UCSD-AML1 (cell line): ENCODE results near the gene SPIRE1.

ENCODE experiments used
- DNase-seq: peaks from one replicate; lab custom pipeline; 2025; ENCODE audit not compliant: unreplicated experiment; lab: John Stamatoyannopoulos, UW

The SPIRE1 gene

DNA sequence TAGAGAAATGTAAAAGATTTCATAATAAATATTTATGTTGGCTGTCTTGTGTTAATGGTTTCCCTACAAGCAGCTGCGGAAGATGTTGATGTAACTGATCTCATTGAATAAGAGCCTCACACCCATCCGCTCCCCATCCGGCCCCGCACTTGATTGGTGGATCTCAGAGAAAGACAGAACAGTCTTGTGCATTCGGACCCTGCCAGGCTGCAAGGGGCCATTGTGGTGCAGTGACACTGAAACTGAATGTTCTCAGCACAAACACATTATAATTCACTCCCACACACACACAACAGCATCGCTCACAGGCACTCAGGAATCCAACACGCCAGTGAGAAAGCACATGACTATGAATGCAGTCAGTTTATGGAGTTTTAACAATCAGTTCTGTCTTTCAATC, 202.4 kb downstream of the SPIRE1 start:
- DNase-seq, result no peak

DNA sequence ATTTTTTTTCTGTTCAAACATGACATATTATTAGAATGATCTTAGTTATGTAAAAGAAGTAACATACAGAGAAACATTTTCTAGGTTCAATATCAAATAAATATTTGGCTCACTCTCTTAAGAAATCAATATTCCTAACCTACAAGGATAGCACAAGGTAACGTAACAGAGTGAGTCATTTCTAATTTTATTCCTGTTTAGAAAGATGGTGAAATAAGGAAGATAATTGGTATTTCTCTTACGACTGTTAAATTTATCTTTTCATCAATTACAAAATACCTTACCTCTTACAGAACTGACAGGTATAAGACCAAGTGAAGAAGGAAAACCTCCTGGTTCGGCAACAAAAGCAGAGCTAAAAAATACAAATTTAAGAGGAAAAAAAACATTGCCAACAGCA, 205.1 kb downstream of the SPIRE1 start:
- no peak for DNase-seq

DNA sequence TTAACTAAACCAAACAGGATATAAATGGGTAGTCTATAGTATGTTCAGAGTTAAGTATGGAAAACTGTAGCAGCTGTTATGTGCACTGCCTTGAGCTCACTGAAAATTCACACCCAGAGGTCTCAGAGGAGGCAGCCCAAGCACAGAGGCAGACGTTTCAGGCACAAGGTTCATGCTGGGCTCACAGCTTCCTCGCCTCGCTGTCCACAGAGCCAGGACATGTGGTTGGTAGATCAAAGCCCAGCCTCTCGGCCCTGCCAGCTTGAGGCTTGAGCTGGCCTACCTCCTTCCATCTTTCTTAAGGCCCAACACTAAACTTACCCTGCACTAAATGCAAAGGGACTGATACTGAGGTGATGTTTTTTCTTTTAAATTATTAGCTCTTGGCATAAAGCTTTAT, 206.5 kb downstream of the SPIRE1 start:
- DNase-seq, result no peak

DNA sequence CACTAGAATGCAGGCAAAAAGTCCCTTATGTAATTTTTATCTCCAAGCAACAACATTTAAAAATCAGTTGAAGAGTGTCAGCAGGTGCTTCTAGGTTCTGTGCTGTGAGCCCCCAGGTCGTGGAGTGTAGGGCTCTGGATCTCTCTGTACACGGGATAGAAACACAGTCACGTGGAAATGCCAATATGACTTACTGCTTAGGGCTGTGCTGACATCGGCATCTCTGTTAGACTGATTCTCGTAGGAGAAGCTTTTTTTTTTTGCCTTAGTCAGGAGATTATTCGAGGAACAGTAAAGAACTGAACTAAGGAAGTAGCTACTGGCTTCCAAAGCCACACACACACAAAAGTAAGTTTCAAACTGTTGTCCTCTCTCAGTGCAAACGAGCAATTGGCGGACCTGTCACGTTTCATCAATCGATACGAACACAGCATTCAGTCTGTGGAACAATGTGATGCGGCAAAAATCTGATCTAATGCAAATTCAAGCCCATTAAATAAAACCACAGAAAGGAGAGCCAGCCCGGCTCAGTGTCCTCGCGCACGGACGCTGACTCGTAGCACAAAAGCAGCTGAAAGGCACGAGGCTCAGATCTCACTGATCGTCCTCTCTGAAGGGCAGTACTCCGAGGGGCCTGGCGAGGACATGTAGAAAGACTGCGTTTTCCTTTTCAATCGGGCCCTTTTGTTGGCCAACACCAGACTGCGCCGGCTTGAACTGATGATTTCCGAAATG, 208.7 kb downstream of the SPIRE1 start:
- DNase-seq, result no peak

DNA sequence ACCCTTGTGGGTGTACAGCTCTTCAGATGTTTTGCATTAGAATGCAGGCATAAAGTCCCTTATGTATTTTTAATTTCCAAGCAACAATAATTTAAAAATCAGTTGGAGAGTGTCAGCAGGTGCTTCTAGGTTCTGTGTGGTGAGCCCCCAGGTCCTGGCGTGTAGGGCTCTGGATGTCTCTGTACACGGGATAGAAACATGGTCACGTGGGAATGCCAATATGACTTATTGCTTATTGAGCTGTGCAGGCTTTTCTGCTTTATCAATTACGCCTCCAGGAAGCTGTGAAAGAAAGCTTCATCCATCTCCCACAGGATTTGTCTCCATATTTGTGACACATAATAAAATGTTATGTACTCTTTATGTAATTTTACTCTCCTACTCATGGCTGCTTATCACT, 212.4 kb downstream of the SPIRE1 start:
- no peak for DNase-seq

DNA sequence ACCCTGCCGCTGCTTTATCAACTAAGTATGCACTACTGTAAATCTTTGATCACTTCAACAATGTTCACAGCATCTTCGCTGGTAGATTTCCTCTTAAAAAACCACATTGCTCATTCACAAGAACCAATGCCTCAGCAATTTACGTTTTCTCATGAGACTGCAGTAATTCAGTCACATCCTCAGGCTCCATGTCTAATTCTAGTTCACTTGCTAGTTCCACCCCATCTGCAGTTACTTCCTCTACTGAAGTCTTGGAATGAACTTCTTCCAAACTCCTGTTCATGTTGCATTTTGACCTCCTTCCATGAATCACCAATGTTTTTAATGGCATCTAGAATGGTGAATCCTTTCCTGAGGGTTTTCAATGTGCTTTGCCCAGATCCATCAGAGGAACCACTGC, 214.4 kb downstream of the SPIRE1 start:
- no peak for DNase-seq

DNA sequence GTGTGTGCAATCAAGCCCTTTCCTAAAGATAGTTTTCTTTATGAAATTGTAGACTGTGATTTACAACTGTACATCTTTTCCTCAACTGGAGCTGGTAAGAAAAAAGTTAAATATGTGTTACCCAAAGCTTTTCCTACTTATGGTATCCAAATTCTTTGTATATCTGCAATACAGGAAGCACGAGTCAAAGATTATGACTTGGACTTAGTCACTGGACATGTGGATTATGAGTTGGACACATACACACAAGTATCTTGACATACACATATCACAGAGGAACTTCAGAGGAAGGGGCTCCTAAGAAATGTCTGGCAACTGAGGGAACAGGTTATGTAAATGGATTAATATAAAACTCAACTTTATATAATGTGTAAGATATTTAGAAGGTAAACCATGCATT, 215.0 kb downstream of the SPIRE1 start:
- no peak for DNase-seq

DNA sequence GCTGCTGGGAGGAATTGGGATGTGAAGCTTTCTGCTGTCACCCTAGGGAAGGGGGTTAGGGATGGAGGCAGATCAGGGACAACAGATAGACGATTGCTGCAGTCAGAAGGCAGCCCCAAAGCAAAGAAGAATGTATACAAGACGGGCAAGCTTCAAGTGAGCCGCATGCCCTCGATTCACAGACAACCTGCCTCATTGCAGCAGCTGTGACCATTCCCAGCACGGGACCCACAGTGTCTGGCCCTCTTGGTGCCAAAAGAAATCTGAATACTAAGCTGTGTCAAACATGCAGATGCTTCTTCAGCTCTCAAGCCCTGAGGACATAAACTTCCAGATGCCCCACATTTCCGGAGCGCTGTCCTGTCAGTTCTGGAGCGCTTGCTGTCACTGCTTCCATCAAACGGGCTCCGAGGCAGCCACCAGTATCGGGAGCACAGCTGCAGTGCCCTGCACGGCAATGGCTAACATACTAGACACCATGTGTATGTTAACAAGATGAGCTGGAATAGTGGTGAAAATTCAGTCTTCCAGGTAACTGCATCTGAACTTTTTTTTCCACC, 216.4 kb downstream of the SPIRE1 start:
- no peak for DNase-seq

DNA sequence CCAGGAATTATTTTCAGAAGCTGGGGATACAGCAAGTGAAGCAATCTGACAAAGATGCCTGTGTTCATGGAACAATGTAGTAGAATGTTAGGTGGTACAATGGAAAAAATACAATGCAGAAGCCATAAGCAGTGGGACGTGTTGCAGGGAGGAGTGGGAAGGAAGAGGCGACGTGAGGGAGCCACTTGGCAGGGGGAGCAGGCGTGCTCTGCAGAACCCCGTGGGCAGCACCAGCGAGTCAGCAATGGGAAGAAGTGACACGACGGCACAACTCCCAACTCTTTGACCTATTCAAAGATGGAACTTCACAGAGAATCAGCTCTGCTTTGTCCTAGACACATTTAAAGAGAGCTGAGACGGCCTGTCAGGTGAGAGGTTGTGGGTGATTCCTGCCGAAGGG, 219.7 kb downstream of the SPIRE1 start:
- no peak for DNase-seq

DNA sequence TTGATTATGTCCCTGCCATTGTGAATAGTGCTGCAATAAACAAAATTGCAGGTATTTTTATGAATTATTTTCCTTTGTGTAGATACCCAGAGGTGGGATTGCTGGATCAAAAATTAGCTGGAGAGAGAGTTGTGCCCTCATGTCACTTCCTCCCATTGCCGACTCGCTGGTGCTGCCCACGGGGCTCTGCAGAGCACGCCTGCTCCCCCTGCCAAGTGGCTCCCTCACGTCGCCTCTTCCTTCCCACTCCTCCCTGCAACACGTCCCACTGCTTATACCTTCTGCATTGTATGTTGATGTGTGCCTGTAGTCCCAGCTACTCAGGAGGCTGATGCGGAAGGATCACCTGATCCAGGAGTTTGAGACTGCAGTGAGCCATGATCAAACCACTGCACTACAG, 222.0 kb downstream of the SPIRE1 start:
- DNase-seq, result no peak

DNA sequence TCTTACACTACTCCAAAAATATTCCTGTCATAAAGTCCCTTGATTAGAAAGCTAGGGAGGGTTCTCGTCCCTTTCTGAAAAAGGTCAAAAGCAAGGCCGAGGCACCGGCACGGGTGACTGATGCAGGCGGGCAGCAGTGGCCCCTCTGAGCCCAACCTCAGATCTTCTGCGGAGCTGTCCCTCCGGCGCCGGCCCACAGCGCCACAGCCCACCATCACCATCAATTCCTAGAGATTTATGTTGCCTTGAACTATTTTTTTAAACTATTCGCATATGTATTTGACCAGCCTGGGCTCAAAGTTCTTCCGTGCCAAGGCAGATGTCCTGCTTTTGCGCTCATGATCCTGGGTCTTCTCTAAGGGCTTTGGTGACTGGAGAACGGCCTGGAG, 223.4 kb downstream of the SPIRE1 start:
- no peak for DNase-seq

DNA sequence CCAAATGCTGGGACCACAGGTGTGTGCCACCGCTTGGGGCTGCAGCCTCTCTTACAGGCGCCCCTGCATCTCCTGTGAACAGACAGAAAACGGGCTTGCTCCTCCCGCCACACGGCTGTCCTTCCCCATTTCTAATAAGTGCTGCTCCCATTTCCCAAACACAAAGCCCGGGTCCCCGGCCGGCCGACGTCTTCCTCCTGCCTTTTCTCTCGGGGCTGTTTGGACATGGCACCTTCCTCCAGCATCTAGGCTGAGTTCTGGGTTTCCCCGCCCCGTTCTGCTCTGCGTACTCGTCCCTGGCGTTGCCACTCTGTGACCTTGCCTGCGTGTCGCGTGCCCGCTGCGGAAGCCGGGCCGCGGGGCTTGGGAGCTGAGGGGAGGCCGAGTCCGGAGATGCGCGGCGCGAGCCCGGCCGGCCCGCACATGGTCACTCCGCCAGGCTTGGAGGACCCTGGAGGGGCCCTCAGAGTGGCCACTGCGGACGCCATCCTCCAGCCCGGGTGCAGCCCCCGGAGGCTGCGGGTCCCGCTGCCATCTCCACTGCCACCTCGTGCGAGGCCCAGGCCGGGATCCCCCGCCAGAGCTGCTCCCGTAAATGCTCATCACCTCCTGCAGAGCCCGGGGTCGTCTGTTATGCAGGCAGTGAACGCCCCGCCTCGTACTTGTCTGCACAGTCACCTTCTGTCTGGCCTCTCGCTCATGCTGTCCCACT, 223.9 kb downstream of the SPIRE1 start:
- no peak for DNase-seq

DNA sequence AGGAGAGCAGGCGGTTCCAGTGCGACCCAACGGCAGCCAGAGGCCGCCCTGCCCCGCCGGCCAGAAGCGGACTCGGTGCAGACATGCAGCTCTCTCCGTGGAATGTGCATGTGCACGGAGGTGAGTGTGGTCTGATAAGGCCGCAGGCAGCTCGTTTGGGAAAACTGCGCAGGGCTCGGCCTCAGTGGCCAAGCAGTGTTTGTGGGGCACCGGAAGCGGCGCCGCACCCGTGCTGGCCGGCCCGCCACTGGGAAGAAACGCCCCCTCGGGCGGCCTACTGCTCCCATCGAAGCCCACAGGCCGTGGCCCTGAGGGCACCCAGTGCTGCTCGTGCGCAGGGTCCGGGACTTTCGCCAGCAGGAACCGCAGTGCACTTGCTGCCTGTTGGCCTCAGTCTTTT, 225.0 kb downstream of the SPIRE1 start:
- no peak for DNase-seq

DNA sequence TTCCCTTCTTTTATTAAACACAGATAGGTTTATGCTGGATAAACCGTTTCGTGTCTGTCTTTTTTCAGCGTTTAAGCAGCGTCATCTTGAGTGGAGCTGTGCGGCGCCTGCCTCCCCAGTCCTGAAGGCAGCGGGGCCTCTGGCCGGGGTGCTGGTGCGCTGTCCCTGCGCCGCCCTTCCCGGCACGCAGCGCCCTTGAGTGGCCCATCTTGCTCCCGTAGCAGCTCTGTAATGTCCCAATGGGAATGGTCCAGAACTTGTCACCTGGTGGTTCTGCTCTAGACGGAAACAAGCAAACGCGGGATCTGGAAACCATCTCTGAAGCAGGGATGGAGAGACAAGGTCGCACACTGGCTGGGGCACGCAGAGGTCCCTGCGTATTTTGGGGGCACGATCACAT, 225.7 kb downstream of the SPIRE1 start:
- no peak for DNase-seq

DNA sequence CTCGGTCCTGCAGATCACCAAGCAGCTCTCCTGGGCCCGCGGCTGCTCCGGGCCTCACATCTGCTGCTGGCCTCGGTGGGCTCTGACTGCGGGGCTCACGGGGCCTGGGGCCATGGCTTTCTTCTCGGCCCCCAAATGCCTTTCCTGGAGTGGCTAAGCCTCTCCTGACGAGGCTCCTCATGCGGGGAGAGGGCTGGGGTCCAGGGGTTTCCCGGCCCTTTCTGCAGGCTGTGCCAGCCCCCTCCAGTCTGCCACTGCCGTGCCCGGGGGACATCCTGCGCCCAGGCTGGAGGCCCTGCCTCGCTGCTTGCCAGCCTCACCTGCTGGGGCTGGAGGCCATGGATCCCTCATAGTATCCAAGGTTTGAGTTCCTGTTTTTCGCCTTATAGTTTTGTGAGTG, 226.3 kb downstream of the SPIRE1 start:
- DNase-seq, result no peak

DNA sequence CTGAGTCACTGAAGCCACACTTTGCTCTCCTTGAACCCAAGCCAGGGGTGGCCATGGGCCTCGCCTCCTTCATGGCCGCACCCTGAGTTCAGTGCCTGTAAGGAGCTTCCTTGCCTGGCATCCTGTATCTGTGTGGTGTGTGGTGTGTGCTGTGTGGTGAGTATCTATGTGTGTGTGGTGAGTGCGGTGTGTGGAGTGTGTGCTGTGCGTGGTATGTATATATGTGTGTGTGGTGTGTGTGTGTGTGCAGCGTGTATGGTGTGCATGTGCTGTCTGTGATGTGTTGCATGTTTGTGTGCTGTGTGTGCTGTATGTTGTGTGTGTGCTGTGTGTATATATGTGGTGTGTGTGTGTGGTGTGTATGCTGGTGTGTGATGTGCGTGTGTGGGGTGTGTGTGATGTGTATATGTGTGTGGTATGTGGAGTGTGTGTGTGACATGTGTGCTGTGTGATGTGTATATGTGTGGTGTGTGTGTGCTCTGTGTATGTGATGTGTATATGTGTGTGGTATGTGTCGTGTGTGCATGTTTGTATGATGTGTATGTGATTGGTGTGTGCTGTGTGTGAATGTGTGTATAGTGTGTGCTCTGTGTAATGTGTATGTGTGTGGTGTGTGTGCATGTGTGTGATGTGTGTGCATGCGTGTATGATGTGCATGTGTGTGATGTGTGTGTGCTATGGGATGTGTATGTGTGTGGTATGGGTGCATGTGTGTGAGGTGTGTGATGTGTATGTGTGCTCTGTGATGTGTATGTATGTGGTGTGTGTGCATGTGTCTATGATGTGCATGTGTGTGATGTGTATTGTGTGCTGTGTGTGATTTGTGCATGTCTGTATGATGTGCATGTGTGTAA, 227.5 kb downstream of the SPIRE1 start:
- no peak for DNase-seq

DNA sequence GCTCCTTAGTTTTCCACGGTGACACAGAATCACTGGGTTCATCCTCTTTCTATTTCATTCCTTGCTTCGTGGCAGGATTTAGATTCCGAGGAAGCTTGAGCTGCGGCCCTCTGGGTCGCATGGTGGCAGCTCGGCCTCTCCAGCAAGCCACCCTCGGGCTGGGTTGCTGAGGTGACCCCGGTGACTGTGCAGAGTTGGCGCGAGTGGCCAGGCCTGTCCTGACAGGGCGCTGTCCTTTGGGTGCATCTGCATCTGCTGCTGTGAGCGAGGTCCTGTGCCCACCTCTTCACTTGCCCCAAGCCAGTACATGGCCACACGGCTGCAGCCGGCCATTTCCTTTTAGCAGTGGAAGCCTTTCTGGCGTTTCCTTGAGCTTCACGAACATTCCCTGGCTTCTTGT, 228.4 kb downstream of the SPIRE1 start:
- DNase-seq, result no peak

DNA sequence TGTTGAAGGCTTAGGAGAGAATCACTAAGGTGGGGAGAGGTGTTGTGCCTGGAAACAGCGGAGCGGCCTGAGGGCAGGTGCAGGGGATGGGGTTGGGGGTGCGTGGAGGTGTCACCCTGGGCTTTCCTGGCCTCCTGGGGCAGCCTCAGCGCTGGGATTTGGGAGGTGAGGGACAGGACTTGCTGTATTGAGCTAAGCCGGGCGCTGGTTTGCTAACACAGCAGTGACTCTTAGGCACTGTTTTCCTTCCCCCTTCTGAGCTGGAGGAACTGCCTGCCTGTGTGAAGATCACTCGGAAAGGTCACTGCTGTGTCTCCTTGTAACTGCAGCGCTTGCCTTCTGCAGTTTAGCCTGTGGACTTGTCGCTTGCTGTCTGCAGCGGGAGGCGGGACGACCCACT, 229.0 kb downstream of the SPIRE1 start:
- no peak for DNase-seq

DNA sequence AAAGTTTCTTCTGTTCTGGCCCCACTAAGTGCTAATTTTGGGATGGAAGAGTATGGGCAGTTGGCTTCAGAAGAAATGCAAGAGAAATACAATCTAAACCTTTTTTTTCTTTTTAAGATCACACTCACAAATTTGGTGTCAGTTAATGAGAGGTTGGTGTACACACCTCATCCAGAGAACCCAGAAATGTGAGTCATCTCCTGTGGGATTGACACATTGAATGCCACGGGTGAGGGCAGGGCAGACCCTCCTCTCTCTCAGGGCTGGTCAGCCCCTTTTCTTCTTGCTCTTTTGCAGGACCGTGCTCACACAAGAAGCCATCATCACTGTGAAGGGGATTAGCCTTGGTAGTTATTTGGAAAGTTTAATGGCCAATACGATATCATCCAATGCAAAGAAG, 231.0 kb downstream of the SPIRE1 start:
- no peak for DNase-seq

DNA sequence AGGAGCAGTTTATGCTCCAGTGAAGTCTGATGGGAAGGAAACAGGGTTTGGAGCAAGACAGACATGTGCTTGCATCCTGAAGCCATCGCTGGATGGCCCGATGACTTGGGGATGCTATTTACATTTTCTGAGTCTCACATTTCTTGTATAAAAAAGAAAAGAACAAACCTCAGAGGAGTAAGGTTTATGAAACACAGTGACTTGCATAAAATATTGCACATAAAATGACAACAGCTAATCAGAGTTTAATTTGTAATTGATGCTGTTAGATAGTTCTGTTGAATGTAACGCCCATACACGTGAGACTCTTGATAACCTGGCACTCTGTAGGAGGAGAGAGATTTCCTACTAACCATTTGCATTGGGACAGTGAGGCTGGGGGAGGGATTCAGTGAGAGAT, 233.7 kb downstream of the SPIRE1 start:
- DNase-seq, result no peak

DNA sequence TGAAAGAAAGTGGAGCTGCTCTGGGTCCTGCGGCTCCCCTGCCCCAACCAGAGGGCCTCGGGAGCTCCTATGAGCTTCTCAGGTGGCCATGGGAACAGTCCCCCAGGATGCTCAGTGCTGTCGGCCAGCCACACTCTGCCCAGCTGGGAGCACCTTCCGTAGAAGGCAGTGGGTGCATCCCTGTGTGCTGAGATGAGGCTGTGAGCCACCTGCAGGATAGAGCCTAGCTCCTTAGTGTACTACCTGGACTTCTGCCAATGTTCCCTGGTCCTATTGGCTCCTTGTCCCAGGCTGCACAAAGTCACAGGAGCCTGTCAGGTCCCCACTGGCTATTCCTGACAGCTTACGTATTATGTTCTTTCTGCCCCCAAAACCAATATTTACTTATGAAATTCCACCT, 234.1 kb downstream of the SPIRE1 start:
- DNase-seq, result no peak

DNA sequence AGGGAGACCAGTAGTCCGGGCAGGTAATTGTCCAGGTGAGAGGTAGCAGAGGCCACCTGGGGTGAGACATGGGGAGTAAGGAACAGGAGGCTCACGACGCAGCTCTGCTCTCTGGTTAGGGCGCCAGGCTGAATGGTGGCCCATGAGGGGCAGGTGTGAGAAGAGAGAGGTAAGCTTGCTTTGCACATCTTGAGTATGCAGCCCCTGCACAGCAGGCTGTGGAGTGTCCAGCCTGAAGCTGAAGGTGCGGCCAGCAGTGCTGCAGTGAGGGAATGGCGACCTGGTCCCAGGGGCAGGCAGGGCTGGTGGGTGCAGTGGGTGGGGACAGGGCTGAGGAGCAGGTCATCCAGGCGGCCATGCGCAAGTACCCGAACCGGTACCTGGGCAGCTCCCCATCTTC, 234.5 kb downstream of the SPIRE1 start:
- no peak for DNase-seq
